Pancreas (tissue), 10 donors: ENCODE measurements around the gene HSF4. TPM values are rescaled to one million over a fixed set of nuclear protein-coding genes. Genes with fewer than 3 reads are reported as not detected.
A peak's percentile ranks its signal among the peaks of the same experiment; 100 is the strongest.

ENCODE experiments used
- ATAC-seq, 4 donors: fragments of 200-7000 bp; cut with Tn5 transposase; one replicate each; pipeline versions ENCODE4 v1.8.0 to v1.9.1; 2020; ENCODE audit warnings: mild to moderate bottlenecking in 4 of 4, moderate library complexity in 4 of 4
- DNase-seq, 6 donors: peaks; one replicate each; pipeline ENCODE4 v3.0.0-alpha.2; 2020
- FAIRE-seq: peaks from 2 replicates; lab custom pipeline; 2012; peaks lifted over from hg19 to GRCh38; lab: Jason Lieb, UNC
- H3K27ac ChIP-seq, 4 donors: fragments of 200-600 bp; sonication (generic); 1 replicate in 3 of 4; 2 replicates in 1 of 4; pipeline versions ENCODE4 v1.5.0 to v1.8.0; 2020
- H3K27me3 ChIP-seq, 4 donors: fragments of 200-600 bp; one replicate each; pipeline ENCODE4 v1.8.0; 2021
- H3K36me3 ChIP-seq, 3 donors: fragments of 200-600 bp; sonication (generic) in 1 of 3; one replicate each; pipeline versions ENCODE4 v1.5.0 to v1.8.0; 2020 to 2021
- H3K4me1 ChIP-seq, 3 donors: fragments of 200-600 bp; one replicate each; pipeline ENCODE4 v1.8.0; 2021
- H3K4me3 ChIP-seq, 4 donors: fragments of 200-600 bp; sonication (generic) in 2 of 4; one replicate each; pipeline versions ENCODE4 v1.5.0 to v1.8.0; 2020 to 2021
- H3K9me3 ChIP-seq, 4 donors: fragments of 200-600 bp; one replicate each; pipeline ENCODE4 v1.8.0; 2021
- WGBS, 2 donors: extraction: QIAGEN DNeasy Blood & Tissue Kit; methylation state at CpG; one replicate each; pipeline ENCODE4 v1.1.7; 2013; 5-methylcytosine and 5-hydroxymethylcytosine counted together
- intact Hi-C, 3 donors: fragments of 100-400 bp; cut with DNase I; formaldehyde crosslinking; loops; one replicate each; pipeline versions ENCODE4 v1.11.1 to v1.14.2; 2022
- polyA plus RNA-seq, 2 donors: library from polyadenylated mRNA; stranded (reverse); fragments of 200-250 nt; gene quantifications; one replicate each; pipeline ENCODE4 v1.2.3, GENCODE V29; 2013
- total RNA-seq, 6 donors: library from RNA; stranded (reverse); fragmentation: NEBNext Ultra II Directional in 4 of 6; extraction: Animal tissue kit (Norgen Biotek cat#: 25700) in 4 of 6; gene quantifications; one replicate each; pipeline versions ENCODE4 v1.2.1 to v1.2.4, GENCODE V29; 2021 to 2023
- TF ChIP-seq, protein P1 (sequence below), 4 donors: fragments of 200-600 bp; sonication (generic) in 3 of 4; IDR thresholded peaks; one replicate each; pipeline versions ENCODE4 v1.5.0 to v1.8.0; 2021; ENCODE audit warnings: antibody characterized with exemption in 4 of 4
- donor health status: healthy with polysubstance abuse.
- donor health status: DM: no; HTN: no; CAD: no; lungs with moderate emphysema.
- donor health status: DM: no; HTN: no; CAD: no.
- donor health status: control.
- donor health status: control.
- donor health status: Bipolar disorder and iron deficiency.
- donor health status: DM: yes; HTN: yes; CAD: no.
- donor health status: DM: no; HTN: no; CAD: no.
- donor health status: DM: no; HTN: no; CAD: no.
- donor health status: DM: yes; HTN: yes; CAD: no.

HSF4 gene
- total and polyA plus RNA-seq, 8 donors = 34.9 to 330 (median 61.6) TPM

DNA sequence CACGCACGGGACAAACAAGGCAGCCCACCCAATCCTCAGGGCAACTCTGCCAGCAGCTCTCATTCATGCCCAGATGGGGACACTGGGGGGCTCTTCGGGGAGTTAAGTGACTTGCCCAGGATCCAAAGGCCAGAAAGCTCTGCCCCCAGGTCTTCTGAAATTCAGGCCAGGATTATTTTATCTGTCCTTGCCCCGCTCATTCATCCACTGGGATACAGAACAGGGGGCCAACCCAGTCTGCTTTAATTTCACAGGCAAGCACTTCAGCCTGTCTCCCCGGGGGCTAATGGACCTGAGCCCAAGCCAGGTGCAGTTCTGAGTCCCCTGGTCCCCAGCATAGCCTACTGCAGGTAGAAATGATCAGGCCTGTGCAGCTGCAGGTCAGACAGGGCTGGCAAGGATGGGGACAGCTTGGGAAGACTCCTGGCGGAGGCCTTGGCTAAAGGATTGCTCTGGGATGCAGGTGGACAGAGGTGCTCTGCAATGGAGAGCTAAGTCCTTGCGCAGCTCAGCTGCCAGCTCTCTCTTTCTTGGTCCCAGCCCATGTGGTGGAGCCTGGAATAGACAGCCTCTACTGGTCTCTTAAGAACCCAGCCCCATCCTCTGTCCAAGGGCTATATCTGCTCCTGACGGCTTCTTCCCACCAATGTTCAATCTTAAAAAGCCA is 13.0 kb upstream of the HSF4 start:
- Histone ChIP-seq H3K27me3 (no peaks in the 10 kb centered on the region), H3K9me3 (no peaks in the 10 kb centered on the region), H3K27ac (peak overlapping the region in 1 of 4 donors; percentile 38), H3K36me3 (no peaks in the 10 kb centered on the region), H3K4me1 (peaks cover 0 to 3% (median 0%) of the 10 kb centered on the region in 3 donors), H3K4me3 (peak overlapping the region in 2 of 4 donors; percentile 53 to 61)
- intact Hi-C loops = loop anchor here in 2 of 3 donors (5.0 to 10.0 kb wide), 2 partner anchors 174 to 177 kb away; no protein-coding TSS in a partner anchor
- TF ChIP-seq, protein P1, sequence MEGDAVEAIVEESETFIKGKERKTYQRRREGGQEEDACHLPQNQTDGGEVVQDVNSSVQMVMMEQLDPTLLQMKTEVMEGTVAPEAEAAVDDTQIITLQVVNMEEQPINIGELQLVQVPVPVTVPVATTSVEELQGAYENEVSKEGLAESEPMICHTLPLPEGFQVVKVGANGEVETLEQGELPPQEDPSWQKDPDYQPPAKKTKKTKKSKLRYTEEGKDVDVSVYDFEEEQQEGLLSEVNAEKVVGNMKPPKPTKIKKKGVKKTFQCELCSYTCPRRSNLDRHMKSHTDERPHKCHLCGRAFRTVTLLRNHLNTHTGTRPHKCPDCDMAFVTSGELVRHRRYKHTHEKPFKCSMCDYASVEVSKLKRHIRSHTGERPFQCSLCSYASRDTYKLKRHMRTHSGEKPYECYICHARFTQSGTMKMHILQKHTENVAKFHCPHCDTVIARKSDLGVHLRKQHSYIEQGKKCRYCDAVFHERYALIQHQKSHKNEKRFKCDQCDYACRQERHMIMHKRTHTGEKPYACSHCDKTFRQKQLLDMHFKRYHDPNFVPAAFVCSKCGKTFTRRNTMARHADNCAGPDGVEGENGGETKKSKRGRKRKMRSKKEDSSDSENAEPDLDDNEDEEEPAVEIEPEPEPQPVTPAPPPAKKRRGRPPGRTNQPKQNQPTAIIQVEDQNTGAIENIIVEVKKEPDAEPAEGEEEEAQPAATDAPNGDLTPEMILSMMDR (IDR thresholded peaks at IDR 0.05) = no peak
- 38 to 50% methylated on average over 8 of the region's 8 CpGs for WGBS, 2 donors
- FAIRE-seq = no peak
- no peak for ATAC-seq
- DNase-seq = no peak

DNA sequence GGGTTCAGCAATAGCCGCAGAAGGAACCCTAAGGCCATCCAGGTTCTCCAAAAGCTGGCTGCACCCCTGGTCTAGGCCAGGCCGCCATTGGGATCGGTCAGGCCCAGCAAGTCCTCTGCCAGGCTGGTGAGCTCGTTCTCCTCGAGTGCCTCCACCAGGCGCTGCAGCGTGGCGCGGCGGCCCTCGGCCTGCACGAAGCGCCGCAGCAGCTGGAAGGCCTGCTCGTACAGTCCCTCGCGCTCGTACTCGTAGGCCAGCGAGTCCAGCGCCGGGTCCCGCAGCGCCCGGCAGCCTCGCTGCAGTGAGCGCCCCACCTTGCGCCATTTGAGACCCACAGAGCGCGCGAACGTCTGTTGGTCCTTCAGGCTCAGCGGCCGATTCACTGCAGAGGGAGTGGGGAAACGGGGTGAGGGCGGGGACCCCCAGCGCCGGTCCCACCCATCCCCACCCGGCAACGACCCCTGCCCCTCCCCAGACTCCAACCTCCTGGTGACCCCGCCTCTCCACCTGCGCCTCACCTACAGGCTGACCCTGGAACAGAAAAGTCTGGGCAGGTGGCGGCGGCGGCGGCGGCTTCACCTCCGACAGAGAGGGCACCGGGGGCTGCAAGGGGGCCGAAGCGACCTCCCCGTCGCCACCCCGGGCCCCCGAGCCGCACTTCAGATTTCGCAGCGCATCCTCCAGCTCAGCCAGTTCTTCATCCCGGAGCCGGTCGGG is 9.8 kb upstream of the HSF4 start:
- Histone ChIP-seq H3K4me3 (peak overlapping the region in 2 of 4 donors; percentile 14 to 25), H3K9me3 (no peaks in the 10 kb centered on the region), H3K36me3 (no peaks in the 10 kb centered on the region), H3K27ac (no peak overlapping the region), H3K27me3 (no peaks in the 10 kb centered on the region), H3K4me1 (peaks cover 0 to 12% (median 3%) of the 10 kb centered on the region in 3 donors)
- intact Hi-C loops = loop anchor here in 2 of 3 donors (5.0 to 10.0 kb wide), 3 partner anchors 137 to 180 kb away; no protein-coding TSS in a partner anchor
- DNase-seq (no peak), ATAC-seq (no peak), FAIRE-seq (no peak)
- 38 to 42% methylated on average over 61 of the region's 61 CpGs for WGBS, 2 donors
- TF ChIP-seq, protein P1 (IDR thresholded peaks at IDR 0.05) = no peak

DNA sequence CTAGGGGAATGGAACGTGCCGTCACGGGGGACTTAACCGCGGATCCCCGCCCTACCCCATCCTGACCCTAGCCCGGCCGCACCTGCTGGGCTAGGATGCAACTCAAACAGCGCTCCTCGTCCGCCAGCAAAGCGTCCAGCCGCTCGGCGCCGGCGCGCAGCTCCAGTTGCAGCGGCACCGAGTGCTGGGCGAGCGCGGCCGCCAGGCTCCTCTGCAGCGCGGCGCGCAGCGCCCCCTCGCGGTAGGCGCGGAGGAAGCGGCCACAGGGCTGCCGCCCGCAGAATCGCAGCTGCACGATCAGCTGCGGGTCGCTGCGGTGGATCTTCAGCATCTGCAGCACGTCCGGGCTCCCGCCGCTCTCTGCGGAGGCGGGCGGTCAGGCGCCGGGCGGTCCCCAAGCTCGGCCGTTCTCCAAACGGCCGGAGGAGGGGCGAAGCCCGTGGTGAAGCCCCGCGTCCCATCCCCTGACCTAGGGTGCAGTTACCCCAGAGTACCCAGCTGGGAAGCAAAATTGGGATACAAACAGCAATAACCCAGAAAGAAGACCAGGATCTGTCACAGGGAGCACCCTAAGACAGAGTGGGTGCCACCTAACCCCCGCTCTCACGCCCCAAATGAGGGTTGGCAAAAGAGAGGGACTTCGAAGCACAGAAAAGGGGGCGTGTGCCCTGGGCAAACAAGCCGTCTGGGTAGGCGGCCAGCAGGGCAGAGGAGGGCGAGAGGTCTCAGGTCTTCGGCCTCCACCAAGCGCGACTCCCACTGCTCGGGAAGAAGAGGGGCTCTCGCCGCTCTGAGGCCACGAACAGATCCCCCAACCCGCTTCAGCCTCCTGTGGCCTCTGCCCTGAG is 9.0 kb upstream of the HSF4 start:
- Histone ChIP-seq H3K36me3 (no peaks in the 10 kb centered on the region), H3K27ac (no peak overlapping the region), H3K9me3 (no peaks in the 10 kb centered on the region), H3K4me3 (peak overlapping the region in 2 of 4 donors; percentile 14 to 25), H3K27me3 (no peaks in the 10 kb centered on the region), H3K4me1 (peaks cover 0 to 12% (median 3%) of the 10 kb centered on the region in 3 donors)
- 12 to 15% methylated on average over 58 to 74 of the region's 74 CpGs for WGBS, 2 donors
- ATAC-seq = peak; percentile 49 to 69 (median 64)
- TF ChIP-seq, protein P1 (IDR thresholded peaks at IDR 0.05) = peak; percentile 94 to 99 (median 96)
- DNase-seq = peak in 5 of 6 donors; percentile 57 to 95 (median 84)
- FAIRE-seq = no peak
- intact Hi-C loops = loop anchor here in 2 of 3 donors (5.0 to 10.0 kb wide), 2 partner anchors 138 to 181 kb away; no protein-coding TSS in a partner anchor

DNA sequence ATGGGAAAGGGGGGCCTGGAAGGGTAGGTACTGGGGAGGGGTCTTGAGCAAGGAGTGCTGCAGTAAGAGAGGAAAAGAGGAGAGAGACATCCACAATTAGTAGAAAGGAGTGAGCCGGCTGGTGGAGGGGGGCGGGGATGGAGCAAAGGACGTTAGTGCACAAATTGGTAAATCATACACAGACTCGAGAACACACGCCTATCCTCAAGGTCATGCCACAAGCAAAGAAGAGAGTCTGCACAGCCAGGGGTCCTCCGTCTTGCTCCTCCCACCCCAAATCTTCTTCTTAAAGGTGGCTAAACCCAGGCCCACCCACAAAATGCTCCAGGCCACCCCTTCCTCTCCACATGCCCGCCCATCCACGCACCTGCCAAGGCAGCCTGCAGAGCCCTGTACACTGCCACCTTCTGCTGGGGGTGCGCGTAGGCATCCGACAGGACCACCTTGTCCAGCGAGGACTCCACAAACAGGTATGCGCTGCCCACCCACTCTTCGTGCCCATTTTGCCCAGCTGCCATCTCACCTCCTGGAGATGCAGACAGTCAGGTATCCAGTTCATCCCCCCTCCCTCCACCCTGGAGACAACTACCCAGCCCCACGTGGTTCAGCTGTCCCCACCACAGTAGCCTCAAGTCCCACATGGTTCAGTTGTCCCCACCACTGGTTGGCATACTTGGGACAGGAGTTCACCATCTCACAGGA is 8.3 kb upstream of the HSF4 start:
- no peak for FAIRE-seq
- TF ChIP-seq, protein P1 (IDR thresholded peaks at IDR 0.05) = no peak
- H3K27me3 ChIP-seq = no peaks in the 10 kb centered on the region
- intact Hi-C loops = loop anchor here in 2 of 3 donors (5.0 to 10.0 kb wide), 2 partner anchors 139 to 181 kb away; no protein-coding TSS in a partner anchor
- H3K9me3 ChIP-seq = no peaks in the 10 kb centered on the region
- peak in 1 of 6 donors; percentile 62 for DNase-seq
- no peak overlapping the region for H3K27ac ChIP-seq
- ATAC-seq = no peak
- no peaks in the 10 kb centered on the region for H3K36me3 ChIP-seq
- peaks cover 0 to 15% (median 3%) of the 10 kb centered on the region in 3 donors for H3K4me1 ChIP-seq
- 53 to 56% methylated on average over 15 of the region's 15 CpGs for WGBS, 2 donors
- H3K4me3 ChIP-seq = no peak overlapping the region
